NB4 (cell line): Measurements from ENCODE around the gene FOXL2.

ENCODE experiments used
- CTCF ChIP-seq: IDR thresholded peaks from one replicate; pipeline ENCODE4 v1.5.1; 2012; ENCODE audit warnings: low read depth, low read length
- MAX ChIP-seq: IDR thresholded peaks from 2 replicates; pipeline ENCODE4 v1.6.1; 2011; ENCODE audit warnings: low read depth, low read length
- MYC ChIP-seq: IDR thresholded peaks from 2 replicates; pipeline ENCODE4 v1.6.1; 2011; ENCODE audit warnings: low read depth, low read length
- POLR2A ChIP-seq: IDR thresholded peaks from 2 replicates; pipeline ENCODE4 v1.6.1; 2011; ENCODE audit warnings: mild to moderate bottlenecking; ENCODE audit not compliant: insufficient read length; ENCODE audit errors: extremely low read depth

- TF ChIP-seq MYC: no peak
- no peak for TF ChIP-seq POLR2A
- no peak for TF ChIP-seq CTCF
- TF ChIP-seq MAX: no peak
Observed at GRCh38 chr3:138912237-138912636, 34.7 kb downstream of the FOXL2 start.
